HCT116 (cell line): Measurements from ENCODE around the gene ANKFN1. TPM values are rescaled to one million over a fixed set of nuclear protein-coding genes. Genes with fewer than 3 reads are reported as not detected.

Experiments
- ATAC-seq: fragments of 200-7000 bp; cut with Tn5 transposase; 2 replicates; pipeline ENCODE4 v1.9.1; 2020; ENCODE audit warnings: mild to moderate bottlenecking, moderate library complexity
- BruUV-seq: library from RNA; stranded (reverse); fragments of 400-500 nt; replicated peaks from 2 replicates; lab custom pipeline; 2021; lab: Mats Ljungman, UMichigan
- CTCF ChIA-PET: fragments of 300-600 bp; sonication (Branson Sonifier 250); formaldehyde crosslinking; loops from one replicate; lab custom pipeline; 2021; ENCODE audit warnings: antibody characterized with exemption; lab: Charles Lee
- POLR2A ChIA-PET: fragments of 300-600, 350-600 bp; sonication (Branson Sonifier 250); formaldehyde crosslinking; loops from one replicate; lab custom pipeline; 2021; ENCODE audit warnings: antibody characterized with exemption; lab: Charles Lee
- RAD21 ChIA-PET, 2 experiments: fragments of 300-600 bp; sonication (Branson Sonifier 250); formaldehyde crosslinking; loops; one replicate each; lab custom pipeline; 2023; ENCODE audit warnings: low total read pairs in 2 of 2; ENCODE audit not compliant: uncharacterized antibody in 2 of 2, unreplicated experiment in 2 of 2, low non-redundant PET in 1 of 2; lab: Charles Lee
- DNase-seq: peaks from one replicate; pipeline ENCODE4 v3.0.0-alpha.2; 2010; ENCODE audit warnings: low read depth, low spot score
- H2AFZ ChIP-seq: fragments of 200-600 bp; shearing (Covaris generic), sonication (generic); 2 replicates; pipeline ENCODE4 v1.6.1; 2017; ENCODE audit warnings: low read depth, mixed run types, mixed read lengths, antibody characterized with exemption, low read length; ENCODE audit not compliant: poor library complexity, severe bottlenecking
- H3K27ac ChIP-seq: 2 replicates; pipeline ENCODE4 v1.5.1; 2012; ENCODE audit warnings: low read depth, low read length
- H3K27me3 ChIP-seq: fragments of 200-600 bp; sonication (generic); 2 replicates; pipeline ENCODE4 v1.6.1; 2016; ENCODE audit warnings: mixed run types, low read length, mixed read lengths; ENCODE audit not compliant: insufficient read depth
- H3K36me3 ChIP-seq, 2 experiments: fragments of 200-500 bp in 1 of 2; fragments of 200-600 bp in 1 of 2; sonication (Bioruptor generic) in 1 of 2; sonication (generic) in 1 of 2; 2 replicates each; pipeline versions ENCODE4 v1.5.1 to v1.6.1; 2014 to 2016; ENCODE audit warnings: low read length in 2 of 2, inconsistent platforms in 1 of 2, mixed read lengths in 1 of 2, mixed run types in 1 of 2; ENCODE audit not compliant: insufficient read depth in 2 of 2, control insufficient read depth in 1 of 2
- H3K4me1 ChIP-seq, 2 experiments: fragments of 200-600 bp in 1 of 2; sonication (generic) in 1 of 2; 2 replicates each; pipeline versions ENCODE4 v1.5.1 to v1.6.1; 2012 to 2017; ENCODE audit warnings: low read length in 2 of 2, inconsistent platforms in 1 of 2, mild to moderate bottlenecking in 1 of 2, mixed read lengths in 1 of 2, mixed run types in 1 of 2, moderate library complexity in 1 of 2; ENCODE audit not compliant: insufficient read depth in 2 of 2, control insufficient read depth in 1 of 2
- H3K4me2 ChIP-seq: fragments of 200-600 bp; sonication (generic); 2 replicates; pipeline ENCODE4 v1.6.1; 2017; ENCODE audit warnings: mixed run types, low read length, mixed read lengths
- H3K4me3 ChIP-seq, 2 experiments: fragments of 200-600 bp in 1 of 2; sonication (generic) in 1 of 2; replicated peaks in 1 of 2; 2 replicates each; pipeline ENCODE4 v1.5.1; 2011 to 2016; ENCODE audit warnings: low read length in 2 of 2, control low read depth in 1 of 2, low read depth in 1 of 2, mild to moderate bottlenecking in 1 of 2, mixed read lengths in 1 of 2, mixed run types in 1 of 2
- H3K79me2 ChIP-seq: fragments of 200-600 bp; sonication (generic); 2 replicates; pipeline ENCODE4 v1.6.1; 2017; ENCODE audit warnings: mild to moderate bottlenecking, mixed run types, low read length, moderate library complexity, mixed read lengths; ENCODE audit not compliant: insufficient read depth
- H3K9ac ChIP-seq: fragments of 200-600 bp; sonication (generic); 2 replicates; pipeline ENCODE4 v1.6.1; 2016; ENCODE audit warnings: low read length, mixed read lengths
- H3K9me2 ChIP-seq: fragments of 200-600 bp; sonication (generic), shearing (Covaris generic); 2 replicates; pipeline ENCODE4 v1.6.1; 2017; ENCODE audit warnings: mixed run types, mild to moderate bottlenecking, moderate library complexity; ENCODE audit not compliant: insufficient read depth
- H3K9me3 ChIP-seq, 2 experiments: fragments of 200-500 bp in 1 of 2; fragments of 200-600 bp in 1 of 2; sonication (Bioruptor generic) in 1 of 2; sonication (generic) in 1 of 2; 2 replicates each; pipeline ENCODE4 v1.6.1; 2014 to 2017; ENCODE audit warnings: low read length in 2 of 2, mixed read lengths in 2 of 2, inconsistent platforms in 1 of 2, low read depth in 1 of 2, mild to moderate bottlenecking in 1 of 2, mixed run types in 1 of 2, moderate library complexity in 1 of 2; ENCODE audit not compliant: control insufficient read depth in 1 of 2, insufficient read depth in 1 of 2
- H4K20me1 ChIP-seq: fragments of 200-600 bp; sonication (generic), shearing (Covaris generic); 2 replicates; pipeline ENCODE4 v1.6.1; 2017; ENCODE audit warnings: mixed run types, mild to moderate bottlenecking, moderate library complexity; ENCODE audit not compliant: insufficient read depth
- CBX3 ChIP-seq: IDR thresholded peaks from 2 replicates; pipeline ENCODE4 v1.6.1; 2012; ENCODE audit warnings: low read depth
- ELF1 ChIP-seq: IDR thresholded peaks from 2 replicates; pipeline ENCODE4 v1.6.1; 2012; ENCODE audit warnings: low read depth, borderline replicate concordance
- EZH2phosphoT487 ChIP-seq: fragments of 200-600 bp; IDR thresholded peaks from 2 replicates; pipeline ENCODE4 v1.6.1; 2018; ENCODE audit warnings: antibody characterized with exemption, borderline replicate concordance
- POLR2A ChIP-seq: IDR thresholded peaks from 2 replicates; pipeline ENCODE4 v1.7.0; 2011; ENCODE audit warnings: borderline replicate concordance; ENCODE audit not compliant: insufficient read depth, insufficient read length; ENCODE audit errors: extremely low read depth
- POLR2AphosphoS5 ChIP-seq: IDR thresholded peaks from 2 replicates; pipeline ENCODE4 v1.6.1; 2011; ENCODE audit warnings: mild to moderate bottlenecking, low read depth, low read length, moderate library complexity
- RAD21 ChIP-seq: IDR thresholded peaks from 2 replicates; pipeline ENCODE4 v1.6.1; 2012; ENCODE audit warnings: low read depth, mild to moderate bottlenecking
- intact Hi-C: fragments of 100-400 bp; cut with micrococcal nuclease; formaldehyde crosslinking; loops from 2 replicates; pipeline ENCODE4 v1.10.0; 2022
- total RNA-seq: library from RNA; stranded (reverse); gene quantifications from one replicate; pipeline ENCODE4 v1.2.1, GENCODE V29; 2021; ENCODE audit not compliant: unreplicated experiment
- TF ChIP-seq, protein P1 (sequence below): IDR thresholded peaks from 2 replicates; pipeline ENCODE4 v1.6.1; 2012
- TF ChIP-seq, protein P2 (sequence below), 3 experiments: fragments of 200-600 bp in 1 of 3; sonication (generic) in 1 of 3; IDR thresholded peaks in 2 of 3; conservative IDR thresholded peaks in 1 of 3; 2 replicates each; pipeline ENCODE4 v1.5.1; 2012 to 2017; ENCODE audit warnings: low read depth in 2 of 3, low read length in 2 of 3, antibody characterized with exemption in 1 of 3, borderline replicate concordance in 1 of 3, control low read depth in 1 of 3, mild to moderate bottlenecking in 1 of 3, mixed read lengths in 1 of 3, mixed run types in 1 of 3, moderate library complexity in 1 of 3; ENCODE audit not compliant: insufficient read depth in 1 of 3
- TF ChIP-seq, protein P3 (sequence below): IDR thresholded peaks from 2 replicates; pipeline ENCODE4 v1.6.1; 2012; ENCODE audit warnings: low read depth

The ANKFN1 gene
- total RNA-seq, 1 experiment from 2014 or later, result 1.1 TPM

DNA sequence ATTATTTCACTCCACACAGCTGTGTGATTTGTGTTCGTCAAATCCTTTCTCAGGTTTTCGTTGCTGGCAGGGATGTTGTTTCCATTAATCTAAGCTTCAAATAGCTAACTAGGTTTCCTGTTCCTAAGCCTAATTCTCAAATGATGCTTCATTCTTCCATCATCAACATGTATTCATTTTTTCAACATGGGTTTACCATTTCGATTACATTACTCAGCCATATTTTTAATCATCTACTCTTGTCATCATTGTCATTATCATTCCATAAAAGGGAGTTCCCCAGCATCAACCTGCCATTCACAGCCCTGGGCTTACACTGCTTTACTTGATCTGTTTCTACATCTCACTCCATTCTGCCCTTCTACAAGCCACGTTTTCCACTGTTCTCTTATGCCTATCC, 33.3 kb upstream of the ANKFN1 start:
- CTCF ChIA-PET, result no interaction called here
- Histone ChIP-seq H3K4me3 (no peak overlapping the region), H3K9me2 (no peaks in the 10 kb centered on the region), H2AFZ (no peak overlapping the region), H3K27ac (no peak overlapping the region), H3K36me3 (no peaks in the 10 kb centered on the region), H3K9me3 (no peaks in the 10 kb centered on the region), H3K4me1 (no peaks in the 10 kb centered on the region), H3K27me3 (peaks cover 32% of the 10 kb centered on the region; the same call in 1 of the 2 replicates), H4K20me1 (no peaks in the 10 kb centered on the region), H3K79me2 (no peaks in the 10 kb centered on the region), H3K9ac (no peak overlapping the region), H3K4me2 (no peak overlapping the region)
- no TSS peak for BruUV-seq
- intact Hi-C loops, result no loop called here
- RAD21 ChIA-PET, result no interaction called here
- POLR2A ChIA-PET, result no interaction called here
- ATAC-seq (no peak), DNase-seq (no peak)
- TF ChIP-seq CBX3, result no peak
- no peak for TF ChIP-seq POLR2AphosphoS5
- TF ChIP-seq, protein P1, sequence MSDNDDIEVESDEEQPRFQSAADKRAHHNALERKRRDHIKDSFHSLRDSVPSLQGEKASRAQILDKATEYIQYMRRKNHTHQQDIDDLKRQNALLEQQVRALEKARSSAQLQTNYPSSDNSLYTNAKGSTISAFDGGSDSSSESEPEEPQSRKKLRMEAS, result no peak
- TF ChIP-seq, all 23 proteins: peak for 0

DNA sequence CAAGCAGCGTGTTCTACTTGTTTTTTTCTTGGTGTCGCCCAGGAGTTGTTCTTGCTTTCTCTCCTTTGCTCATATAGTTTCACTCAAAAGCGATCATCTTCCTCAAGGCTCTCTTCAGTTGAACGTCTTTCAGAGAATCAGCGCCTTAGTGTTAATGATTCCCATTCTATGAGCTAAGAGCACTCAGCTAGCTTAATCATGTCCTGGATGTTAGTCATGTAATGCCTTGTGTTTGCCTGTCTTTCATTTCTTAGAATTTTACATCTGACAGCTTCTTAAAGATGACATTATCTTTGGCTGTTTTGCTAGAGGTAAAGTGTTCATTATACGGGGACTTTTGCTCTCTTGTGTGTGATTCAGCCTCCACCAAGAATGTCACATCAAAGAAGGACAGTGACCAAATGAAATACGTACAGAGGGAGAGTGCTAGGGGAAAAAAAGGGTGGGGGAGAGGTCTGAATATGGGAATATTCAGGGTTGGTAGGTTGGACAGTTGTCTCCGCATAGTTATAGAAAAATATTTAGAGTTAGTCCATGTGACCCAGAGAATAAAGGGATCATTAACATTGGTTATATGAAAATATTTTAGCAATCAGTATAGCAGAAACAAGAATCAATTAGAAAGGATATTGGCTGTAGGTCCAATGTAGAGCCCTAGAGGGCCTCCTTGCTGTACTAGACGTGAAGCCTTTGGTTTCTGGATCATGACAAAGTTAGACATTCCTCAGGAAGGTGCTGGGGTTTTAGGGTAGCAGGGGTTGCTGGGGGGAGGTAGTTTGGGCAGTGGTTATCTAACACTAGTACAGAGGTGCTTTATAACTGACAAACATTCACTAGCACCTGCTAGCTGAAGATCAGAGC, 31.9 kb upstream of the ANKFN1 start:
- Histone ChIP-seq H3K4me3 (no peak overlapping the region), H3K9me3 (no peaks in the 10 kb centered on the region), H3K4me1 (no peaks in the 10 kb centered on the region), H3K27ac (no peak overlapping the region), H2AFZ (no peak overlapping the region), H3K9ac (no peak overlapping the region), H3K4me2 (no peak overlapping the region), H3K36me3 (no peaks in the 10 kb centered on the region), H3K27me3 (peaks cover 32% of the 10 kb centered on the region; the same call in 1 of the 2 replicates), H3K79me2 (no peaks in the 10 kb centered on the region), H4K20me1 (no peaks in the 10 kb centered on the region), H3K9me2 (no peaks in the 10 kb centered on the region)
- RAD21 ChIA-PET, result no interaction called here
- TF ChIP-seq, protein P2, sequence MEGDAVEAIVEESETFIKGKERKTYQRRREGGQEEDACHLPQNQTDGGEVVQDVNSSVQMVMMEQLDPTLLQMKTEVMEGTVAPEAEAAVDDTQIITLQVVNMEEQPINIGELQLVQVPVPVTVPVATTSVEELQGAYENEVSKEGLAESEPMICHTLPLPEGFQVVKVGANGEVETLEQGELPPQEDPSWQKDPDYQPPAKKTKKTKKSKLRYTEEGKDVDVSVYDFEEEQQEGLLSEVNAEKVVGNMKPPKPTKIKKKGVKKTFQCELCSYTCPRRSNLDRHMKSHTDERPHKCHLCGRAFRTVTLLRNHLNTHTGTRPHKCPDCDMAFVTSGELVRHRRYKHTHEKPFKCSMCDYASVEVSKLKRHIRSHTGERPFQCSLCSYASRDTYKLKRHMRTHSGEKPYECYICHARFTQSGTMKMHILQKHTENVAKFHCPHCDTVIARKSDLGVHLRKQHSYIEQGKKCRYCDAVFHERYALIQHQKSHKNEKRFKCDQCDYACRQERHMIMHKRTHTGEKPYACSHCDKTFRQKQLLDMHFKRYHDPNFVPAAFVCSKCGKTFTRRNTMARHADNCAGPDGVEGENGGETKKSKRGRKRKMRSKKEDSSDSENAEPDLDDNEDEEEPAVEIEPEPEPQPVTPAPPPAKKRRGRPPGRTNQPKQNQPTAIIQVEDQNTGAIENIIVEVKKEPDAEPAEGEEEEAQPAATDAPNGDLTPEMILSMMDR (IDR thresholded peaks at IDR 0.05 in 2 of 3, conservative IDR thresholded peaks at IDR 0.05 in 1 of 3; ENCODE audit: borderline replicate concordance in 1 of 3, insufficient read depth in 1 of 3, low read depth in 2 of 3, low read length in 2 of 3), result peak; percentile 5 to 40 (median 19); a peak in 2 of 6 replicates
- no peak for TF ChIP-seq POLR2A
- TF ChIP-seq, protein P3, sequence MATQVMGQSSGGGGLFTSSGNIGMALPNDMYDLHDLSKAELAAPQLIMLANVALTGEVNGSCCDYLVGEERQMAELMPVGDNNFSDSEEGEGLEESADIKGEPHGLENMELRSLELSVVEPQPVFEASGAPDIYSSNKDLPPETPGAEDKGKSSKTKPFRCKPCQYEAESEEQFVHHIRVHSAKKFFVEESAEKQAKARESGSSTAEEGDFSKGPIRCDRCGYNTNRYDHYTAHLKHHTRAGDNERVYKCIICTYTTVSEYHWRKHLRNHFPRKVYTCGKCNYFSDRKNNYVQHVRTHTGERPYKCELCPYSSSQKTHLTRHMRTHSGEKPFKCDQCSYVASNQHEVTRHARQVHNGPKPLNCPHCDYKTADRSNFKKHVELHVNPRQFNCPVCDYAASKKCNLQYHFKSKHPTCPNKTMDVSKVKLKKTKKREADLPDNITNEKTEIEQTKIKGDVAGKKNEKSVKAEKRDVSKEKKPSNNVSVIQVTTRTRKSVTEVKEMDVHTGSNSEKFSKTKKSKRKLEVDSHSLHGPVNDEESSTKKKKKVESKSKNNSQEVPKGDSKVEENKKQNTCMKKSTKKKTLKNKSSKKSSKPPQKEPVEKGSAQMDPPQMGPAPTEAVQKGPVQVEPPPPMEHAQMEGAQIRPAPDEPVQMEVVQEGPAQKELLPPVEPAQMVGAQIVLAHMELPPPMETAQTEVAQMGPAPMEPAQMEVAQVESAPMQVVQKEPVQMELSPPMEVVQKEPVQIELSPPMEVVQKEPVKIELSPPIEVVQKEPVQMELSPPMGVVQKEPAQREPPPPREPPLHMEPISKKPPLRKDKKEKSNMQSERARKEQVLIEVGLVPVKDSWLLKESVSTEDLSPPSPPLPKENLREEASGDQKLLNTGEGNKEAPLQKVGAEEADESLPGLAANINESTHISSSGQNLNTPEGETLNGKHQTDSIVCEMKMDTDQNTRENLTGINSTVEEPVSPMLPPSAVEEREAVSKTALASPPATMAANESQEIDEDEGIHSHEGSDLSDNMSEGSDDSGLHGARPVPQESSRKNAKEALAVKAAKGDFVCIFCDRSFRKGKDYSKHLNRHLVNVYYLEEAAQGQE, result no peak
- TF ChIP-seq RAD21, result peak; percentile 40
- TF ChIP-seq EZH2phosphoT487, result no peak
- no peak for TF ChIP-seq ELF1
- CTCF ChIA-PET, result no interaction called here
- peak; percentile 53; the same call in 1 of the 2 replicates for ATAC-seq
- intact Hi-C loops, result no loop called here
- DNase-seq, result no peak
- no TSS peak for BruUV-seq
- POLR2A ChIA-PET, result no interaction called here
